ENCODE measurements around the gene IPO9.

Gene IPO9

DNA sequence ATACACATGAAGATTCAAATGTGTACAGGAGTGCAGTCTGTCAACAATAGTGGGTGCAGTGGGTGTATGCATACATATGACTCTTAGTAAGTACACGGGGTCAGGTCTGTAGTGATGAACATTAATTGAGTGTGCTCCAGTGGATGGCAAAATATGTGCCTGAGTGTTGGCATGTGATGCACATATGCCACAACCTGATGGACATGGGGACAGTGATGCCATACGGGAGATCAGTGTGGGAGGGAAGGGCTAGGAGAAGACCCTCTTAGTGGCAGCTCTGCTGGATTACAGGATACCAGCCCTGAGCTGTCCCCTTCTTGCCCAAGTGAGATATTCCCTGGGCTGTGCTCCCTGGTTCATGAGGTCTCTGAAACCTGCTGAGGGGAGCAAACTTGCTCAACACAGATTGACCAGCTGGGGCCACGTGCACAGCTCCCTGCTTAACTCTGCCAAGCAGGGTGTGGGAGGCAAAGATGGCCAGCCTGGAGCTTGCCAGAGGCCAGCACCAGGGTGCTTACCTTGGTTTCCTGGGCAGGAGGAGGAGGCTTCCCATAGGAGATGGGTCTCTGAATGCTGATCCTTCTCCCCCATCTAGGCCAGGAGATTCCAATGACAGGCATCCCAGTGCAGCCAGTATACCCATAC is 62.0 kb downstream of the IPO9 start:
- Histone ChIP-seq H3K4me3 (replicated peaks; ENCODE audit: insufficient read depth, low read length) (no peak overlapping the region), H3K27ac (replicated peaks) (no peak overlapping the region), H3K27me3 (ENCODE audit: insufficient read depth, poor library complexity, severe bottlenecking) (peaks cover 37% of the 10 kb centered on the region)
- TF ChIP-seq, protein P1, sequence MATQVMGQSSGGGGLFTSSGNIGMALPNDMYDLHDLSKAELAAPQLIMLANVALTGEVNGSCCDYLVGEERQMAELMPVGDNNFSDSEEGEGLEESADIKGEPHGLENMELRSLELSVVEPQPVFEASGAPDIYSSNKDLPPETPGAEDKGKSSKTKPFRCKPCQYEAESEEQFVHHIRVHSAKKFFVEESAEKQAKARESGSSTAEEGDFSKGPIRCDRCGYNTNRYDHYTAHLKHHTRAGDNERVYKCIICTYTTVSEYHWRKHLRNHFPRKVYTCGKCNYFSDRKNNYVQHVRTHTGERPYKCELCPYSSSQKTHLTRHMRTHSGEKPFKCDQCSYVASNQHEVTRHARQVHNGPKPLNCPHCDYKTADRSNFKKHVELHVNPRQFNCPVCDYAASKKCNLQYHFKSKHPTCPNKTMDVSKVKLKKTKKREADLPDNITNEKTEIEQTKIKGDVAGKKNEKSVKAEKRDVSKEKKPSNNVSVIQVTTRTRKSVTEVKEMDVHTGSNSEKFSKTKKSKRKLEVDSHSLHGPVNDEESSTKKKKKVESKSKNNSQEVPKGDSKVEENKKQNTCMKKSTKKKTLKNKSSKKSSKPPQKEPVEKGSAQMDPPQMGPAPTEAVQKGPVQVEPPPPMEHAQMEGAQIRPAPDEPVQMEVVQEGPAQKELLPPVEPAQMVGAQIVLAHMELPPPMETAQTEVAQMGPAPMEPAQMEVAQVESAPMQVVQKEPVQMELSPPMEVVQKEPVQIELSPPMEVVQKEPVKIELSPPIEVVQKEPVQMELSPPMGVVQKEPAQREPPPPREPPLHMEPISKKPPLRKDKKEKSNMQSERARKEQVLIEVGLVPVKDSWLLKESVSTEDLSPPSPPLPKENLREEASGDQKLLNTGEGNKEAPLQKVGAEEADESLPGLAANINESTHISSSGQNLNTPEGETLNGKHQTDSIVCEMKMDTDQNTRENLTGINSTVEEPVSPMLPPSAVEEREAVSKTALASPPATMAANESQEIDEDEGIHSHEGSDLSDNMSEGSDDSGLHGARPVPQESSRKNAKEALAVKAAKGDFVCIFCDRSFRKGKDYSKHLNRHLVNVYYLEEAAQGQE (IDR thresholded peaks at IDR 0.05; ENCODE audit: insufficient replicate concordance, low read depth) = no peak
- no peak for TF ChIP-seq GABPA (IDR thresholded peaks at IDR 0.05; ENCODE audit: low read depth)
- TF ChIP-seq, protein P2, sequence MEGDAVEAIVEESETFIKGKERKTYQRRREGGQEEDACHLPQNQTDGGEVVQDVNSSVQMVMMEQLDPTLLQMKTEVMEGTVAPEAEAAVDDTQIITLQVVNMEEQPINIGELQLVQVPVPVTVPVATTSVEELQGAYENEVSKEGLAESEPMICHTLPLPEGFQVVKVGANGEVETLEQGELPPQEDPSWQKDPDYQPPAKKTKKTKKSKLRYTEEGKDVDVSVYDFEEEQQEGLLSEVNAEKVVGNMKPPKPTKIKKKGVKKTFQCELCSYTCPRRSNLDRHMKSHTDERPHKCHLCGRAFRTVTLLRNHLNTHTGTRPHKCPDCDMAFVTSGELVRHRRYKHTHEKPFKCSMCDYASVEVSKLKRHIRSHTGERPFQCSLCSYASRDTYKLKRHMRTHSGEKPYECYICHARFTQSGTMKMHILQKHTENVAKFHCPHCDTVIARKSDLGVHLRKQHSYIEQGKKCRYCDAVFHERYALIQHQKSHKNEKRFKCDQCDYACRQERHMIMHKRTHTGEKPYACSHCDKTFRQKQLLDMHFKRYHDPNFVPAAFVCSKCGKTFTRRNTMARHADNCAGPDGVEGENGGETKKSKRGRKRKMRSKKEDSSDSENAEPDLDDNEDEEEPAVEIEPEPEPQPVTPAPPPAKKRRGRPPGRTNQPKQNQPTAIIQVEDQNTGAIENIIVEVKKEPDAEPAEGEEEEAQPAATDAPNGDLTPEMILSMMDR (IDR thresholded peaks at IDR 0.05; ENCODE audit: insufficient read depth, low read length) = no peak
- TF ChIP-seq SPI1 (IDR thresholded peaks at IDR 0.05; ENCODE audit: borderline replicate concordance, low read depth) = no peak
- no peak for TF ChIP-seq POLR2AphosphoS5 (IDR thresholded peaks at IDR 0.05; ENCODE audit: low read depth)
- DNase-seq (ENCODE audit: low read depth in 1 of 2, low spot score in 1 of 2) = no peak

DNA sequence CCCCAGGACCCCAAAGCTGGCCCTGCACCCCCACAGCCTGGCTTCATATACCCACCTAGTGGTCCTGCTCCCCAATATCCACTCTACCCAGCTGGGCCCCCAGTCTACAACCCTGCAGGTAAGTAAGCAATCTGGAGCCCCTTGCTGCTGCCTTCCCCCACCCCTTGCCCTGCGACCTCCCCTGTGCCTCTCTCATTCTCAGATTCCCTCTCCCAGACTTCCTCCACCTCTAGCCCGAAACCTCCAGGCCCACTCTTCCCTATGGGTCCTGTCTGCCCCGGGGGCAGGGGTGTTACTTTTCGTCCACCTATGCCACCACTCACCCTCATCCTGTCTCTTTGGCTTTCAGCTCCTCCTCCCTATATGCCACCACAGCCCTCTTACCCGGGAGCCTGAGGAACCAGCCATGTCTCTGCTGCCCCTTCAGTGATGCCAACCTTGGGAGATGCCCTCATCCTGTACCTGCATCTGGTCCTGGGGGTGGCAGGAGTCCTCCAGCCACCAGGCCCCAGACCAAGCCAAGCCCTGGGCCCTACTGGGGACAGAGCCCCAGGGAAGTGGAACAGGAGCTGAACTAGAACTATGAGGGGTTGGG is 62.6 kb downstream of the IPO9 start:
- no peak for DNase-seq (ENCODE audit: low read depth in 1 of 2, low spot score in 1 of 2)
- H3K27ac ChIP-seq (replicated peaks) = no peak overlapping the region
- TF ChIP-seq SPI1 (IDR thresholded peaks at IDR 0.05; ENCODE audit: borderline replicate concordance, low read depth) (no peak), GABPA (IDR thresholded peaks at IDR 0.05; ENCODE audit: low read depth) (no peak), POLR2AphosphoS5 (IDR thresholded peaks at IDR 0.05; ENCODE audit: low read depth) (no peak)
- TF ChIP-seq, protein P1 (IDR thresholded peaks at IDR 0.05; ENCODE audit: insufficient replicate concordance, low read depth) = no peak
- TF ChIP-seq, protein P2 (IDR thresholded peaks at IDR 0.05; ENCODE audit: insufficient read depth, low read length) = no peak
- H3K4me3 ChIP-seq (replicated peaks; ENCODE audit: insufficient read depth, low read length) = no peak overlapping the region
- peaks cover 37% of the 10 kb centered on the region for H3K27me3 ChIP-seq (ENCODE audit: insufficient read depth, poor library complexity, severe bottlenecking)

DNA sequence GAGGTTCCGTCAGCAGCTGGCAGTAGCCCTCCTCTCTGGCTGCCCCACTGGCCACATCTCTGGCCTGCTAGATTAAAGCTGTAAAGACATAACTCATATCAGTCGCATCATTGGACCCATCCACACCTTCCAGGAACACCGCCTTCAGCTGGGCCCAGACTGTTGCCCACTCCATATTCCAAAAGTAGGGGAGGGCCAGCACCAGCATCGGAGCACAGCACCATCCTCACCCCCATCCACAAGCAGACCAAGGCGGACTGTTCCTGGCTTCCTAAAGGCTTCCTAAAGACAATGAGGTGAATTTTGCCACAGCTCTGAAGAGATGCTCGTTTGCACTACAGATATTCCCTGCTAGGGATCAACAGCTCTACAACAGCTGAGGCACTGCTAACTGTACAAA is 63.3 kb downstream of the IPO9 start:
- DNase-seq (ENCODE audit: low read depth in 1 of 2, low spot score in 1 of 2) = no peak
- Histone ChIP-seq H3K4me3 (replicated peaks; ENCODE audit: insufficient read depth, low read length) (no peak overlapping the region), H3K27ac (replicated peaks) (no peak overlapping the region), H3K27me3 (ENCODE audit: insufficient read depth, poor library complexity, severe bottlenecking) (peaks cover 35% of the 10 kb centered on the region)
- TF ChIP-seq GABPA (IDR thresholded peaks at IDR 0.05; ENCODE audit: low read depth) (no peak), POLR2AphosphoS5 (IDR thresholded peaks at IDR 0.05; ENCODE audit: low read depth) (no peak), SPI1 (IDR thresholded peaks at IDR 0.05; ENCODE audit: borderline replicate concordance, low read depth) (no peak)
- TF ChIP-seq, protein P2 (IDR thresholded peaks at IDR 0.05; ENCODE audit: insufficient read depth, low read length) = no peak
